HEK293 (cell line): ENCODE measurements around the gene RITA1.
A peak's percentile ranks its signal among the peaks of the same experiment; 100 is the strongest.

ENCODE experiments used
- CTCF ChIA-PET: fragments of 350-600 bp; formaldehyde crosslinking; extraction: SDS; loops from one replicate; lab custom pipeline; 2021; ENCODE audit warnings: antibody characterized with exemption; lab: Yijun Ruan, JAX
- POLR2A ChIA-PET: fragments of 300-600 bp; formaldehyde crosslinking; extraction: SDS; loops from one replicate; lab custom pipeline; 2020; ENCODE audit warnings: antibody characterized with exemption, inconsistent platforms; lab: Yijun Ruan, JAX
- H3K27ac ChIP-seq: fragments of 200-500 bp; sonication (Bioruptor generic); 2 replicates; pipeline ENCODE4 v1.5.1; 2014; ENCODE audit warnings: low read depth, low read length, control low read depth, inconsistent platforms; ENCODE audit errors: extremely low read depth
- H3K36me3 ChIP-seq, 2 experiments: fragments of 200-500 bp in 1 of 2; sonication (Bioruptor generic) in 1 of 2; 1 replicate in 1 of 2; 2 replicates in 1 of 2; pipeline ENCODE4 v1.5.1; 2014 to 2017; ENCODE audit warnings: inconsistent platforms in 2 of 2, low read length in 2 of 2; ENCODE audit not compliant: control insufficient read depth in 2 of 2, insufficient read depth in 1 of 2
- H3K4me1 ChIP-seq: fragments of 200-500 bp; sonication (Bioruptor generic); 2 replicates; pipeline ENCODE4 v1.5.1; 2014; ENCODE audit warnings: mild to moderate bottlenecking, low read length, inconsistent platforms; ENCODE audit not compliant: control insufficient read depth, insufficient read depth
- H3K4me3 ChIP-seq: 2 replicates; pipeline ENCODE4 v1.5.1; 2011; ENCODE audit warnings: low read depth, mild to moderate bottlenecking, control low read depth, low read length, moderate library complexity
- H3K9me3 ChIP-seq: fragments of 200-500 bp; sonication (Bioruptor generic); 2 replicates; pipeline ENCODE4 v1.5.1; 2014; ENCODE audit warnings: low read depth, low read length, inconsistent platforms; ENCODE audit not compliant: control insufficient read depth, insufficient read depth
- BCL11B ChIP-seq: fragments of 450-650 bp; formaldehyde crosslinking; IDR thresholded peaks from 2 replicates; pipeline ENCODE4 v1.5.1; 2016; ENCODE audit warnings: low read depth, missing biosample characterization, missing genetic modification characterization
- FEZF1 ChIP-seq: fragments of 450-650 bp; formaldehyde crosslinking; IDR thresholded peaks from 2 replicates; pipeline ENCODE4 v1.5.1; 2016; ENCODE audit warnings: missing biosample characterization, missing genetic modification characterization
- KLF16 ChIP-seq: fragments of 450-650 bp; formaldehyde crosslinking; IDR thresholded peaks from 2 replicates; pipeline ENCODE4 v1.5.1; 2017; ENCODE audit warnings: missing biosample characterization, missing genetic modification characterization
- KLF7 ChIP-seq: fragments of 450-650 bp; formaldehyde crosslinking; IDR thresholded peaks from 2 replicates; pipeline ENCODE4 v1.5.1; 2016; ENCODE audit warnings: missing biosample characterization, missing genetic modification characterization, borderline replicate concordance
- KLF8 ChIP-seq: fragments of 450-650 bp; formaldehyde crosslinking; IDR thresholded peaks from 2 replicates; pipeline ENCODE4 v1.5.1; 2016; ENCODE audit warnings: missing biosample characterization, missing genetic modification characterization
- KLF9 ChIP-seq: fragments of 450-650 bp; formaldehyde crosslinking; IDR thresholded peaks from 2 replicates; pipeline ENCODE4 v1.5.1; 2016; ENCODE audit warnings: missing biosample characterization, missing genetic modification characterization, low read depth
- MEIS1 ChIP-seq: sonication (generic); formaldehyde crosslinking; IDR thresholded peaks from 2 replicates; pipeline ENCODE4 v1.8.1; 2022; ENCODE audit warnings: missing genetic modification reagents, mild to moderate bottlenecking, borderline replicate concordance
- PBX3 ChIP-seq: sonication (generic); formaldehyde crosslinking; IDR thresholded peaks from 2 replicates; pipeline ENCODE4 v1.8.1; 2022; ENCODE audit warnings: mild to moderate bottlenecking, moderate library complexity, missing genetic modification reagents
- PRDM1 ChIP-seq: fragments of 450-650 bp; formaldehyde crosslinking; IDR thresholded peaks from 2 replicates; pipeline ENCODE4; 2016; ENCODE audit warnings: missing biosample characterization, missing genetic modification characterization
- PRDM4 ChIP-seq: fragments of 450-650 bp; formaldehyde crosslinking; IDR thresholded peaks from 2 replicates; pipeline ENCODE4 v1.5.1; 2017; ENCODE audit warnings: missing biosample characterization, missing genetic modification characterization
- SCRT2 ChIP-seq: fragments of 450-650 bp; formaldehyde crosslinking; IDR thresholded peaks from 2 replicates; pipeline ENCODE4 v1.5.1; 2016; ENCODE audit warnings: missing biosample characterization, missing genetic modification characterization
- SP2 ChIP-seq: fragments of 450-650 bp; formaldehyde crosslinking; IDR thresholded peaks from 2 replicates; pipeline ENCODE4 v1.5.1; 2016; ENCODE audit warnings: missing biosample characterization, missing genetic modification characterization
- SP3 ChIP-seq: fragments of 450-650 bp; formaldehyde crosslinking; IDR thresholded peaks from 2 replicates; pipeline ENCODE4 v1.5.1; 2016; ENCODE audit warnings: missing biosample characterization, missing genetic modification characterization
- TCF7L2 ChIP-seq: IDR thresholded peaks from 2 replicates; pipeline ENCODE4 v1.6.1; 2011; ENCODE audit warnings: low read depth, mild to moderate bottlenecking, inconsistent platforms, low read length, moderate library complexity, borderline replicate concordance
- YY2 ChIP-seq: fragments of 450-650 bp; formaldehyde crosslinking; IDR thresholded peaks from 2 replicates; pipeline ENCODE4 v1.5.1; 2016; ENCODE audit warnings: missing biosample characterization, missing genetic modification characterization
- ZBTB48 ChIP-seq: fragments of 450-650 bp; formaldehyde crosslinking; IDR thresholded peaks from 2 replicates; pipeline ENCODE4 v1.5.1; 2016; ENCODE audit warnings: missing biosample characterization, missing genetic modification characterization
- ZNF140 ChIP-seq: fragments of 450-650 bp; formaldehyde crosslinking; IDR thresholded peaks from 2 replicates; pipeline ENCODE4 v1.5.1; 2016; ENCODE audit warnings: missing biosample characterization, missing genetic modification characterization
- ZNF184 ChIP-seq: fragments of 450-650 bp; IDR thresholded peaks from 2 replicates; pipeline ENCODE4 v1.5.1; 2018; ENCODE audit warnings: missing biosample characterization, mild to moderate bottlenecking, missing genetic modification characterization
- ZNF19 ChIP-seq: fragments of 450-650 bp; formaldehyde crosslinking; IDR thresholded peaks from 2 replicates; pipeline ENCODE4; 2016; ENCODE audit warnings: missing biosample characterization, missing genetic modification characterization, low read depth
- ZNF248 ChIP-seq: fragments of 450-650 bp; formaldehyde crosslinking; IDR thresholded peaks from 2 replicates; pipeline ENCODE4 v1.5.1; 2017; ENCODE audit warnings: missing biosample characterization, missing genetic modification characterization
- ZNF518A ChIP-seq: fragments of 450-650 bp; formaldehyde crosslinking; conservative IDR thresholded peaks from 2 replicates; pipeline ENCODE4 v1.5.1; 2016; ENCODE audit warnings: low read depth, missing biosample characterization, missing genetic modification characterization
- ZNF548 ChIP-seq: fragments of 450-650 bp; formaldehyde crosslinking; IDR thresholded peaks from 2 replicates; pipeline ENCODE4 v1.5.1; 2016; ENCODE audit warnings: missing biosample characterization, missing genetic modification characterization
- ZNF555 ChIP-seq: fragments of 450-650 bp; formaldehyde crosslinking; conservative IDR thresholded peaks from 2 replicates; pipeline ENCODE4 v1.5.1; 2017; ENCODE audit warnings: missing biosample characterization, mild to moderate bottlenecking, missing genetic modification characterization, inconsistent platforms
- ZNF561 ChIP-seq: fragments of 450-650 bp; IDR thresholded peaks from 2 replicates; pipeline ENCODE4 v1.5.1; 2018; ENCODE audit warnings: missing biosample characterization, missing genetic modification characterization, borderline replicate concordance
- ZNF571 ChIP-seq: fragments of 450-650 bp; formaldehyde crosslinking; IDR thresholded peaks from 2 replicates; pipeline ENCODE4 v1.5.0; 2017; ENCODE audit warnings: missing biosample characterization, missing genetic modification characterization
- ZNF585B ChIP-seq: fragments of 450-650 bp; formaldehyde crosslinking; IDR thresholded peaks from 2 replicates; pipeline ENCODE4 v1.5.1; 2016; ENCODE audit warnings: missing biosample characterization, missing genetic modification characterization
- ZNF610 ChIP-seq: fragments of 450-650 bp; formaldehyde crosslinking; IDR thresholded peaks from 2 replicates; pipeline ENCODE4 v1.5.1; 2016; ENCODE audit warnings: missing biosample characterization, missing genetic modification characterization, borderline replicate concordance

The RITA1 gene

GRCh38 chr12:113220593-113221180 lies 35.2 kb downstream of the RITA1 start (continued):
- TF ChIP-seq FEZF1 (tag by site-specific recombination), result no peak
- no peak for TF ChIP-seq ZNF555 (tag by site-specific recombination)
- no peak for TF ChIP-seq PRDM4
- no peak for TF ChIP-seq ZNF571
- TF ChIP-seq ZNF585B, result no peak
- no peak for TF ChIP-seq KLF16 (tag by site-specific recombination)
- 0 out of 2 replicates have a peak, but pooled peaks have one; percentile 36 for TF ChIP-seq ZBTB48 (tag by site-specific recombination)
- 0 out of 2 replicates have a peak, but pooled peaks have one; percentile 10 for TF ChIP-seq PBX3 (CRISPR knock-in tag)
- TF ChIP-seq ZNF184 (tag by site-specific recombination), result no peak
- no peak for TF ChIP-seq SP3
- no peak for TF ChIP-seq PRDM1 (tag by site-specific recombination)
- no peak for TF ChIP-seq ZNF561 (tag by site-specific recombination)
- TF ChIP-seq ZNF548 (tag by site-specific recombination), result no peak
- no peak for TF ChIP-seq ZNF248 (tag by site-specific recombination)
- no peak for TF ChIP-seq SP2 (tag by site-specific recombination)
- TF ChIP-seq ZNF610 (tag by site-specific recombination), result peak; percentile 89; the same call in 1 of the 2 replicates
- no peak for TF ChIP-seq MEIS1 (CRISPR knock-in tag)

- H3K27ac ChIP-seq, result peak within 1 kb of the TSS; percentile 33; the same call in 1 of the 2 replicates
- H3K9me3 ChIP-seq, result no peaks in the 10 kb centered on the region
- no peaks in the 10 kb centered on the region for H3K4me1 ChIP-seq
- POLR2A ChIA-PET, result interaction anchor here (0.5 to 2.4 kb wide), 15 partner anchors 8 to 1463 kb away, joined by 3 to 12 read pairs (median 3); partner anchors contain the start of genes DDX54, RITA1, SLC8B1 and TBX3
- H3K36me3 ChIP-seq, result no peaks in the 10 kb centered on the region
- CTCF ChIA-PET, result interaction anchor here (0.6 to 1.1 kb wide), 3 partner anchors 11 to 157 kb away, joined by 3 to 5 read pairs (median 4); no protein-coding TSS in a partner anchor
- H3K4me3 ChIP-seq, result peak within 1 kb of the TSS; percentile 70
- TF ChIP-seq ZNF140, result no peak
- TF ChIP-seq TCF7L2, result no peak
- no peak for TF ChIP-seq YY2
- peak; percentile 80 for TF ChIP-seq KLF9 (tag by site-specific recombination)
- no peak for TF ChIP-seq ZNF19 (tag by site-specific recombination)
- peak; percentile 80 for TF ChIP-seq KLF8 (tag by site-specific recombination)
- TF ChIP-seq BCL11B (tag by site-specific recombination), result peak; percentile 78; the same call in 1 of the 2 replicates
- TF ChIP-seq KLF7 (tag by site-specific recombination), result no peak
- no peak for TF ChIP-seq ZNF518A (tag by site-specific recombination)
- no peak for TF ChIP-seq SCRT2
Measured at GRCh38 chr12:113221181-113221996, 35.9 kb downstream of the RITA1 start, which contains the start of gene TPCN1. Gene TPCN1 (plus strand): TSS chr12:113221464. CDS start chr12:113226853, 5,389 bp downstream.
